Vagina (tissue), 2 donors: ENCODE results near the gene LHX2. TPM values are rescaled to one million over a fixed set of nuclear protein-coding genes. Genes with fewer than 3 reads are reported as not detected.
A peak's percentile ranks its signal among the peaks of the same experiment; 100 is the strongest.

Experiments
- DNase-seq, 2 donors: peaks; one replicate each; pipeline ENCODE4 v3.0.0-alpha.2; 2017; ENCODE audit errors: extremely low spot score in 2 of 2
- H3K27ac ChIP-seq: fragments of 200-600 bp; sonication (generic); one replicate; pipeline ENCODE4 v1.5.1; 2019
- H3K27me3 ChIP-seq: fragments of 200-600 bp; sonication (generic); one replicate; pipeline ENCODE4 v1.5.1; 2019
- H3K36me3 ChIP-seq, 2 donors: fragments of 200-600 bp; sonication (generic); one replicate each; pipeline ENCODE4 v1.5.1; 2017 to 2019
- H3K4me1 ChIP-seq: fragments of 200-600 bp; sonication (generic); one replicate; pipeline ENCODE4 v1.5.1; 2019
- H3K4me3 ChIP-seq, 2 donors: fragments of 200-600 bp; sonication (generic); 1 replicate in 1 of 2; 2 replicates in 1 of 2; pipeline ENCODE4 v1.5.1; 2016 to 2019
- H3K9me3 ChIP-seq: fragments of 200-600 bp; sonication (generic); one replicate; pipeline ENCODE4 v1.5.1; 2019
- CTCF ChIP-seq, 3 experiments: fragments of 450-650 bp in 2 of 3; fragments of 200-600 bp in 1 of 3; sonication (generic) in 1 of 3; IDR thresholded peaks; one replicate each; pipeline ENCODE4 v1.5.1; 2017 to 2019; ENCODE audit warnings: antibody characterized with exemption in 3 of 3, mild to moderate bottlenecking in 2 of 3, moderate library complexity in 2 of 3
- POLR2A ChIP-seq, 2 donors: fragments of 450-650 bp; IDR thresholded peaks; one replicate each; pipeline ENCODE4 v1.6.1; 2017; ENCODE audit warnings: antibody characterized with exemption in 2 of 2, mild to moderate bottlenecking in 2 of 2, moderate library complexity in 2 of 2
- POLR2AphosphoS5 ChIP-seq, 2 donors: sonication (generic); formaldehyde crosslinking; IDR thresholded peaks; one replicate each; pipeline ENCODE4 v1.9.0; 2017; ENCODE audit warnings: antibody characterized with exemption in 2 of 2, mild to moderate bottlenecking in 2 of 2, low read depth in 1 of 2; ENCODE audit not compliant: insufficient read depth in 1 of 2
- intact Hi-C: fragments of 100-400 bp; cut with DNase I; formaldehyde crosslinking; loops from one replicate; pipeline ENCODE4 v1.15.1; 2023
- total RNA-seq: library from RNA; depleted of rRNA; stranded (reverse); fragments of >200 nt; gene quantifications from one replicate; pipeline ENCODE4 v1.2.3, GENCODE V29; 2016

Gene LHX2
- total RNA-seq, 1 donor from 2014 or later, result not detected

GRCh38 chr9:124029617-124030016 is 18.0 kb downstream of the LHX2 start:
- Histone ChIP-seq H3K4me1 (no peaks in the 10 kb centered on the region), H3K4me3 (no peak overlapping the region), H3K36me3 (no peaks in the 10 kb centered on the region), H3K27me3 (no peaks in the 10 kb centered on the region), H3K27ac (no peak overlapping the region), H3K9me3 (no peaks in the 10 kb centered on the region)
- DNase-seq, result no peak
- intact Hi-C loops, result no loop called here
- no peak for TF ChIP-seq POLR2AphosphoS5 (IDR thresholded peaks at IDR 0.05; ENCODE audit: insufficient read depth in 1 of 2, low read depth in 1 of 2)

GRCh38 chr9:124030969-124031451 is 19.4 kb downstream of the LHX2 start:
- no peak for TF ChIP-seq CTCF (IDR thresholded peaks at IDR 0.05)
- no peak for TF ChIP-seq POLR2A (IDR thresholded peaks at IDR 0.05)
- TF ChIP-seq POLR2AphosphoS5 (IDR thresholded peaks at IDR 0.05; ENCODE audit: insufficient read depth in 1 of 2, low read depth in 1 of 2), result no peak
- no peaks in the 10 kb centered on the region for H3K27me3 ChIP-seq
- intact Hi-C loops, result no loop called here
- H3K4me3 ChIP-seq, result peak overlapping the region; percentile 8 to 21
- H3K27ac ChIP-seq, result no peak overlapping the region
- H3K4me1 ChIP-seq, result no peaks in the 10 kb centered on the region
- DNase-seq, result no peak
- no peaks in the 10 kb centered on the region for H3K9me3 ChIP-seq
- H3K36me3 ChIP-seq, result no peaks in the 10 kb centered on the region

- no peaks in the 10 kb centered on the region for H3K4me1 ChIP-seq
- intact Hi-C loops, result no loop called here
- no peak for TF ChIP-seq CTCF (IDR thresholded peaks at IDR 0.05)
- TF ChIP-seq POLR2AphosphoS5 (IDR thresholded peaks at IDR 0.05; ENCODE audit: insufficient read depth in 1 of 2, low read depth in 1 of 2), result no peak
- no peak for TF ChIP-seq POLR2A (IDR thresholded peaks at IDR 0.05)
- H3K36me3 ChIP-seq, result no peaks in the 10 kb centered on the region
- H3K4me3 ChIP-seq, result no peak overlapping the region
- H3K27me3 ChIP-seq, result no peaks in the 10 kb centered on the region
- DNase-seq, result no peak
- H3K9me3 ChIP-seq, result no peaks in the 10 kb centered on the region
- H3K27ac ChIP-seq, result no peak overlapping the region
These were observed 20.7 kb downstream of the LHX2 start for GRCh38 chr9:124032247-124032646.

- Histone ChIP-seq H3K27me3 (no peaks in the 10 kb centered on the region), H3K9me3 (no peaks in the 10 kb centered on the region), H3K4me3 (no peak overlapping the region), H3K36me3 (no peaks in the 10 kb centered on the region), H3K4me1 (no peaks in the 10 kb centered on the region), H3K27ac (no peak overlapping the region)
- DNase-seq, result no peak
- intact Hi-C loops, result no loop called here
- TF ChIP-seq POLR2A (IDR thresholded peaks at IDR 0.05) (no peak), POLR2AphosphoS5 (IDR thresholded peaks at IDR 0.05; ENCODE audit: insufficient read depth in 1 of 2, low read depth in 1 of 2) (no peak), CTCF (IDR thresholded peaks at IDR 0.05) (no peak)
These were observed 21.8 kb downstream of the LHX2 start for GRCh38 chr9:124033348-124033747.

- Histone ChIP-seq H3K27me3 (no peaks in the 10 kb centered on the region), H3K4me1 (no peaks in the 10 kb centered on the region), H3K36me3 (no peaks in the 10 kb centered on the region), H3K4me3 (no peak overlapping the region), H3K9me3 (no peaks in the 10 kb centered on the region), H3K27ac (no peak overlapping the region)
- no peak for TF ChIP-seq CTCF (IDR thresholded peaks at IDR 0.05)
- no peak for TF ChIP-seq POLR2AphosphoS5 (IDR thresholded peaks at IDR 0.05; ENCODE audit: insufficient read depth in 1 of 2, low read depth in 1 of 2)
- no peak for TF ChIP-seq POLR2A (IDR thresholded peaks at IDR 0.05)
- intact Hi-C loops, result no loop called here
- no peak for DNase-seq
These were observed 22.4 kb downstream of the LHX2 start for GRCh38 chr9:124033967-124034366.
